ENCODE results near the gene PRDM8.

The PRDM8 gene

GRCh38 chr4:80201252-80202151 lies 4.2 kb downstream of the PRDM8 start:
- no peak for TF ChIP-seq CTCF (IDR thresholded peaks at IDR 0.05; ENCODE audit: low read depth, low read length)
- H3K4me3 ChIP-seq (ENCODE audit: low read depth, low read length) = peak overlapping the region; percentile 65

- TF ChIP-seq CTCF (IDR thresholded peaks at IDR 0.05; ENCODE audit: low read depth, low read length) = peak; percentile 62
- peak overlapping the region; percentile 65 for H3K4me3 ChIP-seq (ENCODE audit: low read depth, low read length)
Measured at GRCh38 chr4:80202190-80202711, 4.9 kb downstream of the PRDM8 start.

GRCh38 chr4:80202741-80203553 lies 5.6 kb downstream of the PRDM8 start:
- peak overlapping the region; percentile 65 for H3K4me3 ChIP-seq (ENCODE audit: low read depth, low read length)
- TF ChIP-seq CTCF (IDR thresholded peaks at IDR 0.05; ENCODE audit: low read depth, low read length) = no peak

- no peak overlapping the region for H3K4me3 ChIP-seq (ENCODE audit: low read depth, low read length)
- no peak for TF ChIP-seq CTCF (IDR thresholded peaks at IDR 0.05; ENCODE audit: low read depth, low read length)
Measured at GRCh38 chr4:80204433-80205011, 7.2 kb downstream of the PRDM8 start.

GRCh38 chr4:80206111-80206510 lies 8.8 kb downstream of the PRDM8 start:
- TF ChIP-seq CTCF (IDR thresholded peaks at IDR 0.05; ENCODE audit: low read depth, low read length) = no peak

GRCh38 chr4:80206521-80207171 lies 9.3 kb downstream of the PRDM8 start:
- TF ChIP-seq CTCF (IDR thresholded peaks at IDR 0.05; ENCODE audit: low read depth, low read length) = no peak
- H3K4me3 ChIP-seq (ENCODE audit: low read depth, low read length) = no peak overlapping the region

More at GRCh38 chr4:80206111-80206510, 8.8 kb downstream of the PRDM8 start:
- H3K4me3 ChIP-seq (ENCODE audit: low read depth, low read length) = no peak overlapping the region

All from WI38 (cell line).